Nephron (organoid): ENCODE results near the gene COX4I1.

Experiments used
- H3K27ac Mint-ChIP-seq, 3 experiments: 2 replicates each; pipeline ENCODE4 v1.8.0; 2020; ENCODE audit warnings: mixed read lengths in 3 of 3, mild to moderate bottlenecking in 2 of 3, moderate library complexity in 1 of 3
- H3K27me3 Mint-ChIP-seq: 2 replicates; pipeline ENCODE4 v1.8.0; 2021; ENCODE audit warnings: low read depth, mild to moderate bottlenecking, moderate library complexity, mixed read lengths
- H3K36me3 Mint-ChIP-seq: 2 replicates; pipeline ENCODE4 v1.8.0; 2020; ENCODE audit warnings: low read depth, mixed read lengths
- H3K4me1 Mint-ChIP-seq: 2 replicates; pipeline ENCODE4 v1.8.0; 2020; ENCODE audit warnings: mixed read lengths
- H3K4me3 Mint-ChIP-seq, 3 experiments: 2 replicates each; pipeline ENCODE4 v1.8.0; 2020; ENCODE audit warnings: mild to moderate bottlenecking in 3 of 3, mixed read lengths in 3 of 3, moderate library complexity in 2 of 3
- H3K9me3 Mint-ChIP-seq: 2 replicates; pipeline ENCODE4 v1.8.0; 2020; ENCODE audit warnings: mixed read lengths
- CTCF ChIP-seq, 3 experiments: fragments of 200-600 bp; sonication (generic); IDR thresholded peaks; one replicate each; pipeline ENCODE4 v1.5.0; 2021; ENCODE audit warnings: antibody characterized with exemption in 3 of 3; ENCODE audit not compliant: unreplicated experiment in 3 of 3

Gene COX4I1

GRCh38 chr16:85757341-85757822 lies 42.1 kb upstream of the COX4I1 start:
- no peaks in the 10 kb centered on the region for H3K9me3 Mint-ChIP-seq
- peaks cover 80% of the 10 kb centered on the region for H3K27me3 Mint-ChIP-seq
- H3K36me3 Mint-ChIP-seq, result no peaks in the 10 kb centered on the region
- no peak for TF ChIP-seq CTCF (IDR thresholded peaks at IDR 0.05; ENCODE audit: unreplicated experiment in 3 of 3)
- H3K27ac Mint-ChIP-seq, result no peak overlapping the region
- H3K4me3 Mint-ChIP-seq, result no peak overlapping the region
- H3K4me1 Mint-ChIP-seq, result peaks cover 8% of the 10 kb centered on the region

- Mint-ChIP-seq H3K27me3 (peaks cover 70% of the 10 kb centered on the region), H3K9me3 (no peaks in the 10 kb centered on the region), H3K27ac (no peak overlapping the region), H3K36me3 (no peaks in the 10 kb centered on the region), H3K4me3 (no peak overlapping the region), H3K4me1 (no peaks in the 10 kb centered on the region)
- no peak for TF ChIP-seq CTCF (IDR thresholded peaks at IDR 0.05; ENCODE audit: unreplicated experiment in 3 of 3)
These were observed 40.4 kb upstream of the COX4I1 start for GRCh38 chr16:85759136-85759535.

GRCh38 chr16:85759631-85760419 lies 39.7 kb upstream of the COX4I1 start:
- Mint-ChIP-seq H3K27ac (no peak overlapping the region), H3K27me3 (peaks cover 72% of the 10 kb centered on the region), H3K4me1 (no peaks in the 10 kb centered on the region), H3K9me3 (no peaks in the 10 kb centered on the region), H3K36me3 (no peaks in the 10 kb centered on the region), H3K4me3 (no peak overlapping the region)
- no peak for TF ChIP-seq CTCF (IDR thresholded peaks at IDR 0.05; ENCODE audit: unreplicated experiment in 3 of 3)

GRCh38 chr16:85761861-85762260 lies 37.6 kb upstream of the COX4I1 start:
- no peak overlapping the region for H3K27ac Mint-ChIP-seq
- no peaks in the 10 kb centered on the region for H3K4me1 Mint-ChIP-seq
- TF ChIP-seq CTCF (IDR thresholded peaks at IDR 0.05; ENCODE audit: unreplicated experiment in 3 of 3), result no peak
- H3K36me3 Mint-ChIP-seq, result no peaks in the 10 kb centered on the region
- H3K4me3 Mint-ChIP-seq, result no peak overlapping the region
- H3K27me3 Mint-ChIP-seq, result peaks cover 74% of the 10 kb centered on the region
- H3K9me3 Mint-ChIP-seq, result no peaks in the 10 kb centered on the region

- Mint-ChIP-seq H3K36me3 (no peaks in the 10 kb centered on the region), H3K9me3 (no peaks in the 10 kb centered on the region), H3K4me3 (no peak overlapping the region), H3K27me3 (peaks cover 68% of the 10 kb centered on the region), H3K27ac (no peak overlapping the region), H3K4me1 (no peaks in the 10 kb centered on the region)
- TF ChIP-seq CTCF (IDR thresholded peaks at IDR 0.05; ENCODE audit: unreplicated experiment in 3 of 3), result no peak
These were observed 36.5 kb upstream of the COX4I1 start for GRCh38 chr16:85762970-85763369.

GRCh38 chr16:85763616-85764015 lies 35.9 kb upstream of the COX4I1 start:
- TF ChIP-seq CTCF (IDR thresholded peaks at IDR 0.05; ENCODE audit: unreplicated experiment in 3 of 3), result no peak

More at GRCh38 chr16:85763616-85764015, 35.9 kb upstream of the COX4I1 start:
- H3K4me3 Mint-ChIP-seq, result no peak overlapping the region
- no peaks in the 10 kb centered on the region for H3K9me3 Mint-ChIP-seq
- H3K27me3 Mint-ChIP-seq, result peaks cover 63% of the 10 kb centered on the region
- H3K4me1 Mint-ChIP-seq, result no peaks in the 10 kb centered on the region
- H3K27ac Mint-ChIP-seq, result no peak overlapping the region
- H3K36me3 Mint-ChIP-seq, result no peaks in the 10 kb centered on the region
